ENCODE results near the gene TLCD3A.

Gene TLCD3A

GRCh38 chr17:705011-705410 lies 27.4 kb upstream of the TLCD3A start:
- H3K27ac ChIP-seq: peak overlapping the region in 1 of 21 experiments; percentile 3

GRCh38 chr17:705863-706262 lies 26.5 kb upstream of the TLCD3A start:
- H3K27ac ChIP-seq: no peak overlapping the region
- no peak overlapping the region for H3K4me3 ChIP-seq

More at GRCh38 chr17:705011-705410, 27.4 kb upstream of the TLCD3A start:
- no peak overlapping the region for H3K4me3 ChIP-seq

- Histone ChIP-seq H3K27ac (no peak overlapping the region), H3K4me3 (no peak overlapping the region)
Measured at GRCh38 chr17:708132-708531, 24.3 kb upstream of the TLCD3A start.

GRCh38 chr17:718075-718474 lies 14.3 kb upstream of the TLCD3A start:
- no peak overlapping the region for H3K4me3 ChIP-seq
- no peak overlapping the region for H3K27ac ChIP-seq

GRCh38 chr17:720706-721539 lies 11.5 kb upstream of the TLCD3A start:
- peak overlapping the region in 17 of 21 experiments; percentile 21 to 75 (median 47) for H3K27ac ChIP-seq
- no peak overlapping the region for H3K4me3 ChIP-seq

GRCh38 chr17:721540-721937 lies 10.9 kb upstream of the TLCD3A start:
- no peak overlapping the region for H3K4me3 ChIP-seq
- H3K27ac ChIP-seq: peak overlapping the region in 17 of 21 experiments; percentile 21 to 75 (median 48)

- no peak overlapping the region for H3K27ac ChIP-seq
- no peak overlapping the region for H3K4me3 ChIP-seq
Measured at GRCh38 chr17:725084-725483, 7.3 kb upstream of the TLCD3A start.

- Histone ChIP-seq H3K4me3 (no peak overlapping the region), H3K27ac (peak overlapping the region in 6 of 21 experiments; percentile 2 to 54 (median 38))
Measured at GRCh38 chr17:725746-726145, 6.7 kb upstream of the TLCD3A start.

- peak overlapping the region in 11 of 21 experiments; percentile 3 to 54 (median 40) for H3K27ac ChIP-seq
Measured at GRCh38 chr17:726271-726919, 6.0 kb upstream of the TLCD3A start.

GRCh38 chr17:728911-729310 lies 3.5 kb upstream of the TLCD3A start:
- H3K27ac ChIP-seq: peak overlapping the region in 19 of 21 experiments; percentile 28 to 85 (median 72)
- H3K4me3 ChIP-seq: no peak overlapping the region

More at GRCh38 chr17:726271-726919, 6.0 kb upstream of the TLCD3A start:
- H3K4me3 ChIP-seq: no peak overlapping the region

- Histone ChIP-seq H3K4me3 (peak overlapping the region; percentile 64 to 89 (median 74)), H3K27ac (peak overlapping the region in 20 of 21 experiments; percentile 68 to 96 (median 88))
Measured at GRCh38 chr17:731644-732066, 741 bp upstream of the TLCD3A start.

GRCh38 chr17:732902-733720 lies 715 bp downstream of the TLCD3A start:
- peak overlapping the region; percentile 59 to 96 (median 89) for H3K27ac ChIP-seq
- peak overlapping the region; percentile 64 to 89 (median 74) for H3K4me3 ChIP-seq

GRCh38 chr17:733743-734142 lies 1.3 kb downstream of the TLCD3A start:
- Histone ChIP-seq H3K4me3 (peak overlapping the region in 6 of 7 experiments; percentile 64 to 89 (median 74)), H3K27ac (peak overlapping the region in 12 of 21 experiments; percentile 82 to 96 (median 90))

- Histone ChIP-seq H3K27ac (no peak overlapping the region), H3K4me3 (no peak overlapping the region)
Measured at GRCh38 chr17:737561-738113, 5.2 kb downstream of the TLCD3A start.

GRCh38 chr17:740240-741017 lies 8.0 kb downstream of the TLCD3A start:
- H3K27ac ChIP-seq: no peak overlapping the region
- no peak overlapping the region for H3K4me3 ChIP-seq

GRCh38 chr17:742147-742793 lies 9.9 kb downstream of the TLCD3A start:
- H3K27ac ChIP-seq: no peak overlapping the region
- no peak overlapping the region for H3K4me3 ChIP-seq

GRCh38 chr17:743139-743538 lies 10.7 kb downstream of the TLCD3A start:
- no peak overlapping the region for H3K4me3 ChIP-seq
- no peak overlapping the region for H3K27ac ChIP-seq

GRCh38 chr17:744937-745336 lies 12.5 kb downstream of the TLCD3A start:
- Histone ChIP-seq H3K27ac (no peak overlapping the region), H3K4me3 (no peak overlapping the region)
